Thyroid gland (tissue), 4 donors: ENCODE measurements around the gene CFAP299. TPM values are rescaled to one million over a fixed set of nuclear protein-coding genes. Genes with fewer than 3 reads are reported as not detected.

Source experiments
- DNase-seq, 2 donors: peaks; one replicate each; pipeline ENCODE4 v3.0.0-alpha.2; 2019
- H3K27ac ChIP-seq, 3 donors: fragments of 200-600 bp; sonication (generic); 1 replicate in 2 of 3; 2 replicates in 1 of 3; pipeline ENCODE4 v1.5.1; 2016 to 2019; ENCODE audit warnings: mild to moderate bottlenecking in 1 of 3, moderate library complexity in 1 of 3
- H3K27me3 ChIP-seq: fragments of 200-600 bp; sonication (generic); one replicate; pipeline ENCODE4 v1.5.1; 2019
- H3K36me3 ChIP-seq, 2 donors: fragments of 200-600 bp; sonication (generic); one replicate each; pipeline ENCODE4 v1.5.1; 2016 to 2019
- H3K4me1 ChIP-seq, 2 donors: fragments of 200-600 bp; sonication (generic); one replicate each; pipeline ENCODE4 v1.5.1; 2017 to 2019
- H3K4me3 ChIP-seq, 3 donors: fragments of 200-600 bp; sonication (generic); replicated peaks in 1 of 3; 1 replicate in 2 of 3; 2 replicates in 1 of 3; pipeline ENCODE4 v1.5.1; 2016; ENCODE audit warnings: mild to moderate bottlenecking in 1 of 3
- H3K9me3 ChIP-seq: fragments of 200-600 bp; sonication (generic); one replicate; pipeline ENCODE4 v1.5.1; 2017
- POLR2A ChIP-seq, 2 donors: fragments of 450-650 bp; IDR thresholded peaks; one replicate each; pipeline ENCODE4 v1.6.1; 2017; ENCODE audit warnings: antibody characterized with exemption in 2 of 2, mild to moderate bottlenecking in 2 of 2, moderate library complexity in 1 of 2
- WGBS, 2 donors: methylation state at CpG; one replicate each; pipeline ENCODE4 v1.1.5; 2017; 5-methylcytosine and 5-hydroxymethylcytosine counted together
- intact Hi-C: fragments of 100-400 bp; cut with DNase I; formaldehyde crosslinking; loops from one replicate; pipeline ENCODE4 v1.15.1; 2023
- total RNA-seq, 4 donors: library from RNA; depleted of rRNA; stranded (reverse); fragments of >200 nt; gene quantifications; one replicate each; pipeline ENCODE4 v1.2.3, GENCODE V29; 2016
- TF ChIP-seq, protein P1 (sequence below), 6 experiments: fragments of 200-600 bp in 3 of 6; fragments of 450-650 bp in 3 of 6; sonication (generic) in 3 of 6; IDR thresholded peaks; one replicate each; pipeline ENCODE4 v1.5.1; 2016 to 2019; ENCODE audit warnings: antibody characterized with exemption in 6 of 6, mild to moderate bottlenecking in 2 of 6, inconsistent platforms in 1 of 6, moderate library complexity in 1 of 6

CFAP299 gene
- total RNA-seq, 4 donors from 2014 or later = 1.3 to 2.8 (median 2.7) TPM; not detected in 1

DNA sequence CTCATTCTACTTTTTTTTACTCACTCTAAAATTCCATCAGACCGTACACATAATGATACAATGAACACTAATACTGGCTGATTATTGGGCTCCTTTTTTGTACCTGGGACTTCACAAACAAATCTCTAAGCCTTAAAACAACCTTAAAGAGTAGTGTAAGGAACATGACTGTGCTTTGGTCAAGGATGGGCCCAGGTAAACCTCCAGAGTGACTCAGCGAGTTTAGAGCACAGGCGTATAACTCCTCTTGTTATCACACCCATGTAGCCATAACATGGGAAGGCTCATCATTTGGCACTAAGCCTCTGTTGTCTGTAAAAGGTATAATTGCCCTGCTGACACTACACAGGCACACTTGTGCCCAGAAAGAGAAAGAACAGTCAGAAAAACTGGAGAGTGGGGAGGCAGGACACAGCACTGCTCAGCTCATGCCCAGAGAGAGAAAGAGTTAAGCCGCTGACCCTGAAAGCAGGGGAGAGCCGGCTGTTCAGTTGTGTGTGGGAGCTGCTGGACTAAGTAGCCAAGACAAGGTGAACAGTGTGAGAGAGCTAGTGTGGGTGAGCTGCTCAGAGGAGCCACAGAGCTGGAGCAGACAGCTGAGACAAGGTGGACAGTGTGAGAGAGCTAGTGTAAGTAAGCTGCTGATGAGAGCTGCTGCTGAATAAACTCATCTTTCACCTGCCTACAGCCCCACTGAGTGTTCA, 375.4 kb downstream of the CFAP299 start:
- Histone ChIP-seq H3K27ac (no peak overlapping the region), H3K4me3 (no peak overlapping the region), H3K36me3 (no peaks in the 10 kb centered on the region), H3K9me3 (no peaks in the 10 kb centered on the region), H3K27me3 (no peaks in the 10 kb centered on the region), H3K4me1 (no peaks in the 10 kb centered on the region)
- WGBS, 2 donors = 66 to 68% methylated on average over 5 of the region's 5 CpGs
- TF ChIP-seq, protein P1, sequence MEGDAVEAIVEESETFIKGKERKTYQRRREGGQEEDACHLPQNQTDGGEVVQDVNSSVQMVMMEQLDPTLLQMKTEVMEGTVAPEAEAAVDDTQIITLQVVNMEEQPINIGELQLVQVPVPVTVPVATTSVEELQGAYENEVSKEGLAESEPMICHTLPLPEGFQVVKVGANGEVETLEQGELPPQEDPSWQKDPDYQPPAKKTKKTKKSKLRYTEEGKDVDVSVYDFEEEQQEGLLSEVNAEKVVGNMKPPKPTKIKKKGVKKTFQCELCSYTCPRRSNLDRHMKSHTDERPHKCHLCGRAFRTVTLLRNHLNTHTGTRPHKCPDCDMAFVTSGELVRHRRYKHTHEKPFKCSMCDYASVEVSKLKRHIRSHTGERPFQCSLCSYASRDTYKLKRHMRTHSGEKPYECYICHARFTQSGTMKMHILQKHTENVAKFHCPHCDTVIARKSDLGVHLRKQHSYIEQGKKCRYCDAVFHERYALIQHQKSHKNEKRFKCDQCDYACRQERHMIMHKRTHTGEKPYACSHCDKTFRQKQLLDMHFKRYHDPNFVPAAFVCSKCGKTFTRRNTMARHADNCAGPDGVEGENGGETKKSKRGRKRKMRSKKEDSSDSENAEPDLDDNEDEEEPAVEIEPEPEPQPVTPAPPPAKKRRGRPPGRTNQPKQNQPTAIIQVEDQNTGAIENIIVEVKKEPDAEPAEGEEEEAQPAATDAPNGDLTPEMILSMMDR (IDR thresholded peaks at IDR 0.05) = no peak
- no peak for TF ChIP-seq POLR2A (IDR thresholded peaks at IDR 0.05)
- no peak for DNase-seq
- intact Hi-C loops = no loop called here

DNA sequence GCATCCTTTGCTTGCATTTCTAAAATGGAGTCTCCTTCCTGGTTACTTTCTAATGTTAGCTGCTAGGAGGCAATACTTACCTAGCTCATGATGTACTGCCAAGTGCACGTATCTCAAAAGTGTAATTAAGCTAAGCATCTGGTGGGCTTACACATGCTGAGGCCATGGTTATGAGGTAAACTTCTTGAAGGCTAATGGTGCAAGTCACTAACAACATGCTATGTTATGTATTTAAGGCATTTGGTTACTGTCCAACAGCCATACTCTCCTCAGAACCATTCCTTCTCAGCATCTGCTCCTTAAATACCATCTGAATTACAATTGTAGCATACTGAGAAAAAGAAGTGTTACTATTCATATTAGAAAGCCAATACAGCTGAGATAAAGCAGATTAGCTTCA, 376.4 kb downstream of the CFAP299 start:
- WGBS, 2 donors = 82 to 89% methylated on average over 1 of the region's 1 CpG
- H3K27ac ChIP-seq = no peak overlapping the region
- intact Hi-C loops = no loop called here
- H3K27me3 ChIP-seq = no peaks in the 10 kb centered on the region
- no peak for DNase-seq
- H3K36me3 ChIP-seq = no peaks in the 10 kb centered on the region
- no peaks in the 10 kb centered on the region for H3K9me3 ChIP-seq
- H3K4me3 ChIP-seq = no peak overlapping the region
- H3K4me1 ChIP-seq = no peaks in the 10 kb centered on the region
- no peak for TF ChIP-seq POLR2A (IDR thresholded peaks at IDR 0.05)
- TF ChIP-seq, protein P1 (IDR thresholded peaks at IDR 0.05) = no peak

DNA sequence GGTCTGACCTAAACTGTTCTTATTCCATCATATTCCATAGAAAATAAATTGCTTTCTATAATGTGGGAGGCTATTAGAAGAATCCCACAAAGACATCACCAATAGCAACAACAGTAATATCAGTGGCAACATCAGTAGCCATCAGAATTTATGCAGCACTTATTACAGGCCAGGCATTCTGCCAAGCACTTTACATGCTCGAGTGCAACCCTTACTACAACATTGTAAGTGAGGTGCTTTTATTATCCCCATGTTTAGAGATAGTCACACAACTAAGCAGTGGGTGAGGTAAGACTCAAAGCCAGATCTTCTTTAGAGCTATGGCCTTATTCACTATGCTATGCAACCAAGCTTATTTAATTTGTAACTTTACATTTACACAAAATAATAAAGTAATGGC, 377.9 kb downstream of the CFAP299 start:
- TF ChIP-seq, protein P1 (IDR thresholded peaks at IDR 0.05) = no peak
- TF ChIP-seq POLR2A (IDR thresholded peaks at IDR 0.05) = no peak
- Histone ChIP-seq H3K27ac (no peak overlapping the region), H3K36me3 (no peaks in the 10 kb centered on the region), H3K9me3 (no peaks in the 10 kb centered on the region), H3K4me3 (no peak overlapping the region), H3K27me3 (no peaks in the 10 kb centered on the region), H3K4me1 (no peaks in the 10 kb centered on the region)
- WGBS, 2 donors = 13 to 18% methylated on average over 1 of the region's 1 CpG
- peak in 1 of 2 donors; percentile 19 for DNase-seq
- intact Hi-C loops = no loop called here

DNA sequence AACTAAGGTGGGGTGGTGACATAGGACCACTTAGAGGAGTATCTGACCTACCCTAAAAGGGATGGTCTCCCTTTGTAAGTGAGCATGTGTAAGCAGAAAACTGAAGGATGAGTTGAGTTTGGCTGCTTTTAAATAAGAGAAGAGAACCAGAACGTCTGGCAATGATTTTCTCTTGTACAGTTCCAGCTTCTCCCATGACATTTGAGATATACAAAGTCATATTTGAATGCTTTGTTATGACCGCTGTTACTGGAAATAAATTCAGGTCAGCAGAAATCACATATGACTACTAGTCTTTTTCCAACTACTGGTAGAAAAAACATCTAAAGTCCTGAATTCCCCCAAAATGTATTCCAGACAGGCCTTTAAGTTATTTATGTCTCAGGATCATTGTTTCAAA, 381.7 kb downstream of the CFAP299 start:
- DNase-seq = no peak
- Histone ChIP-seq H3K27me3 (no peaks in the 10 kb centered on the region), H3K9me3 (no peaks in the 10 kb centered on the region), H3K27ac (no peak overlapping the region), H3K4me1 (no peaks in the 10 kb centered on the region), H3K4me3 (no peak overlapping the region), H3K36me3 (no peaks in the 10 kb centered on the region)
- TF ChIP-seq, protein P1 (IDR thresholded peaks at IDR 0.05) = no peak
- no peak for TF ChIP-seq POLR2A (IDR thresholded peaks at IDR 0.05)
- intact Hi-C loops = no loop called here
- 62 to 67% methylated on average over 2 of the region's 2 CpGs for WGBS, 2 donors

DNA sequence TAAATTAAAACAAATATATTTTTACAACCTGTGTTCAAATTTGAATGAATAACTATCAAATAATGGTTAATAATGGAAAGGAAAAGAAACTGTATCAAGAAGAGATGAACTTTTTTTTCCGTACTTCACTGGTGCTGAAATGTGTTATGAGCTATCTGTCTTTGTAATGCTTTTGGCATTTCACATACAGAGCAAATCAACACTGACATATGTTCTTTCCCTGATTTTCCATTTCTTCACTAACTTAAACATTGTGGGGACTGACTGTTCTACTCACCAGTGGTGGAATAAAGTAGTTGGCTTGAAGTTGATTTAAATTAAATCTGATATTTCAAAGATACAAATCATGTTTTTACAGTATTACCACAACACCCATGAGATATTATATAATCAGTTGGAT, 390.9 kb downstream of the CFAP299 start:
- intact Hi-C loops = no loop called here
- Histone ChIP-seq H3K9me3 (no peaks in the 10 kb centered on the region), H3K4me1 (no peaks in the 10 kb centered on the region), H3K27me3 (no peaks in the 10 kb centered on the region), H3K27ac (no peak overlapping the region), H3K36me3 (no peaks in the 10 kb centered on the region), H3K4me3 (no peak overlapping the region)
- TF ChIP-seq POLR2A (IDR thresholded peaks at IDR 0.05) = no peak
- TF ChIP-seq, protein P1 (IDR thresholded peaks at IDR 0.05) = no peak
- 73 to 75% methylated on average over 1 of the region's 1 CpG for WGBS, 2 donors
- DNase-seq = no peak
